C4-2B (cell line): Measurements from ENCODE around the gene EXOG.

Experiments
- CTCF ChIP-seq: fragments of 450-650 bp; conservative IDR thresholded peaks from 2 replicates; pipeline ENCODE4 v1.5.1; 2017; ENCODE audit warnings: mild to moderate bottlenecking
- ZFX ChIP-seq: fragments of 450-650 bp; IDR thresholded peaks from 2 replicates; pipeline ENCODE4 v1.6.1; 2017

- TF ChIP-seq CTCF (peak; percentile 91), ZFX (no peak)
Observed at GRCh38 chr3:38479431-38480092, 16.6 kb upstream of the EXOG start.
